Fibroblast of lung (primary cell): ENCODE data around the gene SCFD2. TPM values are rescaled to one million over a fixed set of nuclear protein-coding genes. Genes with fewer than 3 reads are reported as not detected.

Experiments
- DNase-seq, 2 donors: peaks; one replicate each; pipeline versions ENCODE4 v3.0.0 to v3.0.0-alpha.2; 2010; ENCODE audit warnings: low read depth in 2 of 2
- H2AFZ ChIP-seq: 2 replicates; pipeline ENCODE4 v1.5.1; 2012; ENCODE audit warnings: low read length, control low read depth, inconsistent platforms
- H3K27ac ChIP-seq: 2 replicates; pipeline ENCODE4 v1.5.1; 2011; ENCODE audit warnings: low read length, control low read depth; ENCODE audit not compliant: insufficient read depth
- H3K27me3 ChIP-seq: 2 replicates; pipeline ENCODE4 v1.5.1; 2011; ENCODE audit warnings: mild to moderate bottlenecking, low read length; ENCODE audit not compliant: control insufficient read depth, insufficient read depth
- H3K36me3 ChIP-seq: 2 replicates; pipeline ENCODE4 v1.5.1; 2011; ENCODE audit warnings: low read length; ENCODE audit not compliant: control insufficient read depth, insufficient read depth
- H3K4me1 ChIP-seq: 2 replicates; pipeline ENCODE4 v1.5.1; 2011; ENCODE audit warnings: low read length; ENCODE audit not compliant: control insufficient read depth, insufficient read depth; ENCODE audit errors: extremely low read depth
- H3K4me2 ChIP-seq: 2 replicates; pipeline ENCODE4 v1.5.1; 2011; ENCODE audit warnings: low read length, control low read depth; ENCODE audit not compliant: insufficient read depth; ENCODE audit errors: extremely low read depth
- H3K4me3 ChIP-seq, 4 experiments: fragments of 200-600 bp in 1 of 4; sonication (generic) in 1 of 4; replicated peaks in 1 of 4; 2 replicates each; pipeline ENCODE4 v1.5.1; 2011 to 2016; ENCODE audit warnings: low read length in 4 of 4, low read depth in 3 of 4, mild to moderate bottlenecking in 3 of 4, control low read depth in 2 of 4, inconsistent platforms in 1 of 4, mixed read lengths in 1 of 4; ENCODE audit not compliant: insufficient read depth in 1 of 4; ENCODE audit errors: control extremely low read depth in 1 of 4
- H3K79me2 ChIP-seq: 2 replicates; pipeline ENCODE4 v1.5.1; 2012; ENCODE audit warnings: mild to moderate bottlenecking, low read length, inconsistent platforms; ENCODE audit not compliant: control insufficient read depth, insufficient read depth
- H3K9ac ChIP-seq: 2 replicates; pipeline ENCODE4 v1.5.1; 2011; ENCODE audit warnings: mild to moderate bottlenecking, low read length, control low read depth; ENCODE audit not compliant: insufficient read depth
- H3K9me3 ChIP-seq: 2 replicates; pipeline ENCODE4 v1.5.1; 2012; ENCODE audit warnings: low read depth, low read length; ENCODE audit not compliant: control insufficient read depth, insufficient read depth
- H4K20me1 ChIP-seq: 2 replicates; pipeline ENCODE4 v1.5.1; 2011; ENCODE audit warnings: low read length; ENCODE audit not compliant: control insufficient read depth, insufficient read depth; ENCODE audit errors: extremely low read depth
- CTCF ChIP-seq, 2 donors: IDR thresholded peaks in 1 of 2; conservative IDR thresholded peaks in 1 of 2; 1 replicate in 1 of 2; 2 replicates in 1 of 2; pipeline ENCODE4 v1.5.1; 2011 to 2012; ENCODE audit warnings: low read length in 2 of 2, control low read depth in 1 of 2, inconsistent platforms in 1 of 2, low read depth in 1 of 2, mild to moderate bottlenecking in 1 of 2
- EZH2 ChIP-seq: IDR thresholded peaks from 2 replicates; pipeline ENCODE4 v1.5.1; 2012; ENCODE audit warnings: low read length, control low read depth, mild to moderate bottlenecking; ENCODE audit errors: missing control alignments
- polyA plus RNA-seq, 2 donors: library from polyadenylated mRNA; depleted of rRNA in 1 of 2; stranded (reverse) in 1 of 2; unstranded in 1 of 2; fragments of >200 nt; gene quantifications; 2 replicates each; pipeline ENCODE4 v1.2.1, GENCODE V29; 2011 to 2012; ENCODE audit warnings: missing spikeins in 1 of 2
- total RNA-seq: library from RNA; depleted of rRNA; stranded (reverse); fragments of >200 nt; gene quantifications from 2 replicates; pipeline ENCODE4 v1.2.1, GENCODE V29; 2014

The SCFD2 gene
- total and polyA plus RNA-seq, 2 donors (not counting 1 experiment from before 2014, with no cell fraction given) = 16.2 to 23.1 TPM

GRCh38 chr4:52947401-52948056 is 418.3 kb downstream of the SCFD2 start:
- Histone ChIP-seq H3K9ac (no peak overlapping the region), H3K4me3 (no peak overlapping the region), H3K4me1 (no peaks in the 10 kb centered on the region), H3K9me3 (no peaks in the 10 kb centered on the region), H3K27me3 (no peaks in the 10 kb centered on the region), H3K79me2 (no peaks in the 10 kb centered on the region), H2AFZ (no peak overlapping the region), H4K20me1 (no peaks in the 10 kb centered on the region), H3K4me2 (no peak overlapping the region), H3K36me3 (no peaks in the 10 kb centered on the region), H3K27ac (no peak overlapping the region)
- DNase-seq = no peak
- TF ChIP-seq CTCF (conservative IDR thresholded peaks at IDR 0.05 in 1 of 2, IDR thresholded peaks at IDR 0.05 in 1 of 2; ENCODE audit: low read depth in 1 of 2, low read length in 2 of 2) (no peak), EZH2 (no peak)

GRCh38 chr4:52946855-52947254 is 419.0 kb downstream of the SCFD2 start:
- no peak overlapping the region for H3K4me2 ChIP-seq
- no peaks in the 10 kb centered on the region for H3K4me1 ChIP-seq
- H3K79me2 ChIP-seq = no peaks in the 10 kb centered on the region
- no peak for TF ChIP-seq CTCF (conservative IDR thresholded peaks at IDR 0.05 in 1 of 2, IDR thresholded peaks at IDR 0.05 in 1 of 2; ENCODE audit: low read depth in 1 of 2, low read length in 2 of 2)
- TF ChIP-seq EZH2 = no peak
- H3K36me3 ChIP-seq = no peaks in the 10 kb centered on the region
- DNase-seq = no peak
- no peaks in the 10 kb centered on the region for H4K20me1 ChIP-seq
- H3K27ac ChIP-seq = no peak overlapping the region
- no peak overlapping the region for H3K4me3 ChIP-seq
- H2AFZ ChIP-seq = no peak overlapping the region
- no peak overlapping the region for H3K9ac ChIP-seq
- H3K27me3 ChIP-seq = no peaks in the 10 kb centered on the region
- H3K9me3 ChIP-seq = no peaks in the 10 kb centered on the region

GRCh38 chr4:52945982-52946381 is 419.9 kb downstream of the SCFD2 start:
- Histone ChIP-seq H3K27ac (no peak overlapping the region), H3K9ac (no peak overlapping the region), H3K4me1 (no peaks in the 10 kb centered on the region), H3K79me2 (no peaks in the 10 kb centered on the region), H3K27me3 (no peaks in the 10 kb centered on the region), H3K9me3 (no peaks in the 10 kb centered on the region), H4K20me1 (no peaks in the 10 kb centered on the region), H3K36me3 (no peaks in the 10 kb centered on the region), H3K4me2 (no peak overlapping the region), H3K4me3 (no peak overlapping the region), H2AFZ (no peak overlapping the region)
- DNase-seq = no peak
- TF ChIP-seq CTCF (conservative IDR thresholded peaks at IDR 0.05 in 1 of 2, IDR thresholded peaks at IDR 0.05 in 1 of 2; ENCODE audit: low read depth in 1 of 2, low read length in 2 of 2) (no peak), EZH2 (no peak)
